Esophagus muscularis mucosa (tissue), 4 donors: Measurements from ENCODE around the gene C21orf58. TPM values are rescaled to one million over a fixed set of nuclear protein-coding genes. Genes with fewer than 3 reads are reported as not detected.

Source experiments
- DNase-seq: peaks from one replicate; pipeline ENCODE4 v3.0.0-alpha.2; 2017; ENCODE audit errors: extremely low spot score
- H3K27ac ChIP-seq, 4 donors: fragments of 200-600 bp; sonication (generic); replicated peaks in 1 of 4; 1 replicate in 3 of 4; 2 replicates in 1 of 4; pipeline ENCODE4 v1.5.1; 2016 to 2019; ENCODE audit warnings: mild to moderate bottlenecking in 1 of 4
- H3K27me3 ChIP-seq, 4 donors: fragments of 200-600 bp; sonication (generic); one replicate each; pipeline versions ENCODE4 v1.5.1 to v1.6.0; 2016 to 2019
- H3K36me3 ChIP-seq, 4 donors: fragments of 200-600 bp; sonication (generic); one replicate each; pipeline ENCODE4 v1.5.1; 2016 to 2019
- H3K4me1 ChIP-seq, 4 donors: fragments of 200-600 bp; sonication (generic); one replicate each; pipeline ENCODE4 v1.5.1; 2016 to 2019
- H3K4me3 ChIP-seq, 4 donors: fragments of 200-600 bp; sonication (generic); 1 replicate in 2 of 4; 2 replicates in 2 of 4; pipeline ENCODE4 v1.5.1; 2016 to 2019; ENCODE audit warnings: mild to moderate bottlenecking in 4 of 4, moderate library complexity in 1 of 4
- H3K9me3 ChIP-seq, 4 donors: fragments of 200-600 bp; sonication (generic); 1 replicate in 3 of 4; 2 replicates in 1 of 4; pipeline ENCODE4 v1.5.1; 2016 to 2019
- EP300 ChIP-seq: sonication (generic); formaldehyde crosslinking; IDR thresholded peaks from one replicate; pipeline ENCODE4 v1.6.1; 2017; ENCODE audit warnings: antibody characterized with exemption
- POLR2A ChIP-seq: fragments of 450-650 bp; IDR thresholded peaks from one replicate; pipeline ENCODE4 v1.6.1; 2017; ENCODE audit warnings: antibody characterized with exemption, moderate library complexity, mild to moderate bottlenecking, low read depth
- POLR2AphosphoS5 ChIP-seq, 2 donors: sonication (generic); formaldehyde crosslinking; IDR thresholded peaks; one replicate each; pipeline ENCODE4 v1.6.1; 2017; ENCODE audit warnings: antibody characterized with exemption in 2 of 2
- WGBS: methylation state at CpG from one replicate; pipeline ENCODE4 v1.1.5; 2018; 5-methylcytosine and 5-hydroxymethylcytosine counted together
- intact Hi-C: fragments of 100-400 bp; cut with DNase I; formaldehyde crosslinking; loops from one replicate; pipeline ENCODE4 v1.15.1; 2023
- total RNA-seq, 4 donors: library from RNA; depleted of rRNA; stranded (reverse); fragments of >200 nt; gene quantifications; one replicate each; pipeline versions ENCODE4 v1.1.0 to v1.2.1, GENCODE V29; 2016
- TF ChIP-seq, protein P1 (sequence below), 3 experiments: fragments of 200-600 bp in 2 of 3; fragments of 450-650 bp in 1 of 3; sonication (generic) in 2 of 3; IDR thresholded peaks; one replicate each; pipeline ENCODE4 v1.5.1; 2017 to 2019; ENCODE audit warnings: antibody characterized with exemption in 3 of 3, mild to moderate bottlenecking in 2 of 3, moderate library complexity in 1 of 3

Gene C21orf58
- total RNA-seq, 4 donors from 2014 or later = 0.50 to 2.5 (median 1.7) TPM

DNA sequence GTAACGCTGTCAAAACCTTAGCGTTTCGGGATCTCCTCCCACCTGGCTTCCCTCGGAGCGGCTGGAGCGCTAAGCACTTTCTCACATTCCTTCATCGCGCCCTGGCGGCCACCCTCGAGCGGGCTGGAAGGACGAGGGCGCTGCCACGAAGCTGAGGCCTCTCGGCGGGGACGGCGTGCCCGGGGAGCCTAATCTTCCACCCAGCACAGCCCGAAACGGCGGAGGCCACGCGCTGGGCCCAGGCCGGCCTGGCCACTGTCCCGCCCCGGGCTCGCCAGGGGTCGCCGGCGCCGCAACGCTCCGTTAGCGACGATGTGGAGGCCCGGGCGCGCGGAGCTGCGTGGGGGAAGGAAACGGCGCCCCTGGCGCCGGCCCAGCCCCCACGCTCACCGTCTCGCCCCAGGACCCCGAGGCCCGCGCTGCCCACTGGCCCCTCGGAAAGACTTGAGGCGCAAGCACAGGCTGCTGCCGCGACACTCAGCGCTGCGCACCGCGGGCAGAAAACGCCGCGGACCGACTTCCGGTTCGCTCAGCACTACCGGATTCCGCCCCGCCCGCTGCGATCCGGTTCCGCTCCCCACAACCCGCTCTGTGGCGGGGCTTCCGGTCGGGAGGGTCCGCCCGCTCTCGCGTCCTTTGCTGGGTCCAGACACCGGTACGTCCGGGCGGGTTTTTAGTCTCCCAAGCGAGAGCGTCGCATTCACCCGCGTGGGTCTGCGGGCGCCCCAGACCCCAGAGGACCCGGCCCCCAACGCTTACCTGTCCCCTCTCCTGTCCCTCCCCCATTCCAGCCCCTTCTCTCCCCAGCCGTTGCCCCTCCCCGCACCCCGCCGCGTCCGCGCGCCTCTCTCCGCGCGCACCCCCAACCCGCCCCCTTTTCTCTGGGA lies 37.7 kb downstream of the C21orf58 start, which contains the start of gene YBEY:
Gene YBEY (plus strand): TSS at position 582 of the 887 bp plus-strand sequence. CDS start 572 bp downstream, outside the sequence.
- no peak for TF ChIP-seq EP300
- peak; percentile 85 to 91 for TF ChIP-seq POLR2AphosphoS5 (IDR thresholded peaks at IDR 0.05)
- peak; percentile 35 for TF ChIP-seq POLR2A
- TF ChIP-seq, protein P1, sequence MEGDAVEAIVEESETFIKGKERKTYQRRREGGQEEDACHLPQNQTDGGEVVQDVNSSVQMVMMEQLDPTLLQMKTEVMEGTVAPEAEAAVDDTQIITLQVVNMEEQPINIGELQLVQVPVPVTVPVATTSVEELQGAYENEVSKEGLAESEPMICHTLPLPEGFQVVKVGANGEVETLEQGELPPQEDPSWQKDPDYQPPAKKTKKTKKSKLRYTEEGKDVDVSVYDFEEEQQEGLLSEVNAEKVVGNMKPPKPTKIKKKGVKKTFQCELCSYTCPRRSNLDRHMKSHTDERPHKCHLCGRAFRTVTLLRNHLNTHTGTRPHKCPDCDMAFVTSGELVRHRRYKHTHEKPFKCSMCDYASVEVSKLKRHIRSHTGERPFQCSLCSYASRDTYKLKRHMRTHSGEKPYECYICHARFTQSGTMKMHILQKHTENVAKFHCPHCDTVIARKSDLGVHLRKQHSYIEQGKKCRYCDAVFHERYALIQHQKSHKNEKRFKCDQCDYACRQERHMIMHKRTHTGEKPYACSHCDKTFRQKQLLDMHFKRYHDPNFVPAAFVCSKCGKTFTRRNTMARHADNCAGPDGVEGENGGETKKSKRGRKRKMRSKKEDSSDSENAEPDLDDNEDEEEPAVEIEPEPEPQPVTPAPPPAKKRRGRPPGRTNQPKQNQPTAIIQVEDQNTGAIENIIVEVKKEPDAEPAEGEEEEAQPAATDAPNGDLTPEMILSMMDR (IDR thresholded peaks at IDR 0.05) = peak; percentile 31 to 52 (median 43)
- Histone ChIP-seq H3K36me3 (peaks cover 8 to 36% (median 21%) of the 10 kb centered on the region in 4 donors), H3K4me1 (peaks cover 40 to 59% (median 55%) of the 10 kb centered on the region in 4 donors), H3K27ac (peak within 1 kb of the TSS; percentile 90 to 99 (median 98)), H3K4me3 (peak within 1 kb of the TSS; percentile 82 to 99 (median 95)), H3K27me3 (no peaks in the 10 kb centered on the region), H3K9me3 (no peaks in the 10 kb centered on the region)
- WGBS = under 1% methylated on average over 56 of the region's 105 CpGs
- intact Hi-C loops = loop anchor here (2.0 kb wide), 1 partner anchor 39 kb away; the partner anchor contains the start of gene PCNT
- peak; percentile 95 for DNase-seq

DNA sequence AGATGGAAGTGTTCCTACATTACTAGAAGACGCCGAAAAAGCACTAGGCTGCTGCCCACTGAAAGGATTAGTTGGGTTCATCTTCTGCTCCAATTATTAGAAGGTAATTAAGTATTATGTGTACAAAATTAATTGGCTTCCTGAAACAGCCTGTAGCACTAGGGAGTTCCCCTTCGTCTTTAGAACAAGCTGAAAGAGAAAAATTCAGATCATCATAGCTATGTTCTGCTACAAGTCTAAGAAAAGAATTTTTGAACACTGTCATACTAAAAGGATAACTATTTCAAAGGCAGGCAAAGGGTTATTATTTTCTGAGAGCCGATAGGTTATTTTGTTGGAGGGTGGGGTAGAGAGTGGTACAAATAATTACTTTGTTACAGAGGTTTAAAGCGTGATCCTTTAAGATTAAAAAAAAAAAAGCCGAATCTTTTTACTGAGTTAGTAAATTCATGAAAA lies 38.4 kb downstream of the C21orf58 start, which contains the start of gene MCM3AP:
Gene MCM3AP (minus strand): TSS at position 406 of the 456 bp plus-strand sequence. CDS start 325 bp downstream, at position 81.
- DNase-seq = no peak
- Histone ChIP-seq H3K9me3 (no peaks in the 10 kb centered on the region), H3K27me3 (no peaks in the 10 kb centered on the region), H3K4me3 (peak within 1 kb of the TSS; percentile 82 to 99 (median 95)), H3K4me1 (peaks cover 40 to 67% (median 61%) of the 10 kb centered on the region in 4 donors), H3K36me3 (peaks cover 14 to 44% (median 25%) of the 10 kb centered on the region in 4 donors), H3K27ac (peak within 1 kb of the TSS; percentile 90 to 99 (median 98))
- 33% methylated on average over 6 of the region's 6 CpGs for WGBS
- intact Hi-C loops = loop anchor here (2.0 kb wide), 1 partner anchor 40 kb away; the partner anchor contains the start of gene PCNT
- no peak for TF ChIP-seq POLR2A
- no peak for TF ChIP-seq POLR2AphosphoS5 (IDR thresholded peaks at IDR 0.05)
- TF ChIP-seq, protein P1 (IDR thresholded peaks at IDR 0.05) = no peak
- no peak for TF ChIP-seq EP300

DNA sequence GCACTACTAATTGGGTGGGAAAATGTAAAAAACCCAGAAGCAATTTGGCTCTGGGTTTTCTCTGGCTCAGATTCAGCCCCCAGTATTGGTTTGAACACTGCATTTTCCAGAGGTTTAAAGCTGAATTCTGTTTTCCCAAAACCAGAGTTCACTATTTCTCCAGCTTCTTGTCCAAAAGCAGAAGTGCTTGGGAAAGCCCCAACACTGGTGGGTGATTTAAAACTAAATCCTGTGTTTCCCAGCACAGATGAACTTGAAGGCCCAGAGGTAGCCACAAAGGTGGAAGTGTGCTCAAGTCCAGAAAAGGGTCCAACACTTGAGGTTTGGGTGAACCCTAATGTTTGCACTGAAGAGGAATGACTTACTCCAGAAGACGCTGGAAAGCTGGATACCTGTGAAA lies 38.9 kb downstream of the C21orf58 start:
- no peak for DNase-seq
- Histone ChIP-seq H3K4me1 (peaks cover 40 to 71% (median 63%) of the 10 kb centered on the region in 4 donors), H3K9me3 (no peaks in the 10 kb centered on the region), H3K27ac (peak overlapping the region in 3 of 4 donors; percentile 90 to 99 (median 98)), H3K4me3 (peak overlapping the region; percentile 82 to 99 (median 95)), H3K27me3 (no peaks in the 10 kb centered on the region), H3K36me3 (peaks cover 19 to 49% (median 30%) of the 10 kb centered on the region in 4 donors)
- intact Hi-C loops = loop anchor here (2.0 to 5.0 kb wide), 2 partner anchors 40 to 52 kb away; partner anchors contain the start of gene PCNT
- WGBS = 100% methylated on average over 1 of the region's 1 CpG
- TF ChIP-seq EP300 = no peak
- TF ChIP-seq, protein P1 (IDR thresholded peaks at IDR 0.05) = no peak
- TF ChIP-seq POLR2A = no peak

DNA sequence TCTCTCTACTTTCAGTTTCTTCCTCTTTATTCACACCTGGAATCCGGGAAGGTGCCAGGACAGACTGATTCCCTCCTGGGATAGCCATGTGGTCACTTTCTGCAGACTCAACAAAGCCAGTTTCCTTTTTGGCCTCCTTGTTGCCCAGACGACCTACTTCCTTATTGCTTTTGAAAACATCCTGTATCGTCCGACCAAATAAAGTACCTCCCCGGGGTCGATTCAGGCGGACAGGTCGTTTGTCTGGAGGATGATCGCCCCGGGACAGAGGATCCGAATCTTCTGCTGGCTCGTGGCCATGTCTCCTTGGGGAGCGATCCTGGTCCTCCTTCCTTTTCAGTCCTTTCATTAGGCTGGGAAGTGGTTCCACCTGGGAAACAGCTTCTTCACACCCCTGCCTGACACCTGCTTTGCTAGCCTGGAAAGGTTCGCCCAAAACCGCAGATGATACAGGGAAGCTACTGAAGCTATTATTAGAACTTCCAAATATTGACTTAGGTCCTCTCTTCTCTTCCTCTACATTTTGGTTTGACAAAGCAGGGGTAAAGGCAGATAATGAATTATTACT lies 39.5 kb downstream of the C21orf58 start:
- DNase-seq = no peak
- 65% methylated on average over 15 of the region's 15 CpGs for WGBS
- peak overlapping the region in 2 of 4 donors; percentile 23 to 96 for H3K4me3 ChIP-seq
- H3K27me3 ChIP-seq = no peaks in the 10 kb centered on the region
- H3K4me1 ChIP-seq = peaks cover 40 to 71% (median 63%) of the 10 kb centered on the region in 4 donors
- no peak for TF ChIP-seq POLR2A
- no peak for TF ChIP-seq POLR2AphosphoS5 (IDR thresholded peaks at IDR 0.05)
- TF ChIP-seq, protein P1 (IDR thresholded peaks at IDR 0.05) = no peak
- TF ChIP-seq EP300 = no peak
- no peaks in the 10 kb centered on the region for H3K9me3 ChIP-seq
- H3K27ac ChIP-seq = no peak overlapping the region
- intact Hi-C loops = loop anchor here (2.0 to 5.0 kb wide), 2 partner anchors 41 to 52 kb away; partner anchors contain the start of gene PCNT
- H3K36me3 ChIP-seq = peaks cover 25 to 55% (median 36%) of the 10 kb centered on the region in 4 donors
